ENCODE data around the gene NRCAM. TPM values are rescaled to one million over a fixed set of nuclear protein-coding genes. Genes with fewer than 3 reads are reported as not detected.
A peak's percentile ranks its signal among the peaks of the same experiment; 100 is the strongest.

The NRCAM gene
- total and polyA plus RNA-seq, 2 of the 8 experiments (the other 6 are each of a cell fraction or from before 2014, with no cell fraction given) = 2.7 to 3.8 TPM

- TF ChIP-seq MAX (IDR thresholded peaks at IDR 0.05) (peak; percentile 42; the same call in 1 of the 2 replicates), GABPA (IDR thresholded peaks at IDR 0.05; ENCODE audit: borderline replicate concordance, insufficient read depth, low read length) (no peak), PHF8 (conservative IDR thresholded peaks at IDR 0.05; ENCODE audit: low read depth, low read length) (no peak), POLR2A (IDR thresholded peaks at IDR 0.05; ENCODE audit: control extremely low read depth in 1 of 2, low read depth in 2 of 2, low read length in 2 of 2) (no peak), RXRA (IDR thresholded peaks at IDR 0.05; ENCODE audit: insufficient read depth, low read depth, low read length) (no peak), SAP30 (IDR thresholded peaks at IDR 0.05; ENCODE audit: insufficient read depth, insufficient replicate concordance, low read length) (no peak), KDM1A (IDR thresholded peaks at IDR 0.05; ENCODE audit: borderline replicate concordance, low read length) (peak; percentile 69; the same call in 1 of the 2 replicates), FOSL1 (IDR thresholded peaks at IDR 0.05; ENCODE audit: insufficient read depth, low read depth, low read length) (peak; percentile 82), SP1 (IDR thresholded peaks at IDR 0.05; ENCODE audit: low read depth, low read length) (peak; percentile 84), POU5F1 (IDR thresholded peaks at IDR 0.05; ENCODE audit: low read depth, low read length) (peak; percentile 99), SP2 (IDR thresholded peaks at IDR 0.05; ENCODE audit: low read length) (no peak), SP4 (IDR thresholded peaks at IDR 0.05; ENCODE audit: low read length) (no peak), TEAD4 (IDR thresholded peaks at IDR 0.05; ENCODE audit: low read depth, low read length) (peak; percentile 60), BACH1 (IDR thresholded peaks at IDR 0.05; ENCODE audit: low read length) (no peak), CHD1 (IDR thresholded peaks at IDR 0.05; ENCODE audit: low read depth, low read length) (no peak), ATF2 (IDR thresholded peaks at IDR 0.05; ENCODE audit: low read length) (0 out of 2 replicates have a peak, but pooled peaks have one; percentile 66), SIN3A (conservative IDR thresholded peaks at IDR 0.05 in 1 of 2, IDR thresholded peaks at IDR 0.05 in 1 of 2; ENCODE audit: low read depth in 1 of 2, low read length in 2 of 2) (no peak), ZNF274 (IDR thresholded peaks at IDR 0.05; ENCODE audit: borderline replicate concordance, extremely low read depth, low read length) (no peak), CTCF (IDR thresholded peaks at IDR 0.05; ENCODE audit: control extremely low read depth in 1 of 3, insufficient read depth in 1 of 3, low read depth in 1 of 3, low read length in 3 of 3) (peak in 2 of 3 experiments; percentile 39 to 52; a peak in 2 of 4 replicates)
Observed at GRCh38 chr7:108181073-108181985, 274.9 kb downstream of the NRCAM start (continued).

Measured in H1 (cell line).